C4-2B (cell line): ENCODE measurements around the gene AHI1.
A peak's percentile ranks its signal among the peaks of the same experiment; 100 is the strongest.

Experiments used
- ZFX ChIP-seq: fragments of 450-650 bp; IDR thresholded peaks from 2 replicates; pipeline ENCODE4 v1.6.1; 2017
- TF ChIP-seq, protein P1 (sequence below): fragments of 450-650 bp; conservative IDR thresholded peaks from 2 replicates; pipeline ENCODE4 v1.5.1; 2017; ENCODE audit warnings: mild to moderate bottlenecking

GRCh38 chr6:135383766-135384165, 113.8 kb downstream of the AHI1 start:
- TF ChIP-seq, protein P1, sequence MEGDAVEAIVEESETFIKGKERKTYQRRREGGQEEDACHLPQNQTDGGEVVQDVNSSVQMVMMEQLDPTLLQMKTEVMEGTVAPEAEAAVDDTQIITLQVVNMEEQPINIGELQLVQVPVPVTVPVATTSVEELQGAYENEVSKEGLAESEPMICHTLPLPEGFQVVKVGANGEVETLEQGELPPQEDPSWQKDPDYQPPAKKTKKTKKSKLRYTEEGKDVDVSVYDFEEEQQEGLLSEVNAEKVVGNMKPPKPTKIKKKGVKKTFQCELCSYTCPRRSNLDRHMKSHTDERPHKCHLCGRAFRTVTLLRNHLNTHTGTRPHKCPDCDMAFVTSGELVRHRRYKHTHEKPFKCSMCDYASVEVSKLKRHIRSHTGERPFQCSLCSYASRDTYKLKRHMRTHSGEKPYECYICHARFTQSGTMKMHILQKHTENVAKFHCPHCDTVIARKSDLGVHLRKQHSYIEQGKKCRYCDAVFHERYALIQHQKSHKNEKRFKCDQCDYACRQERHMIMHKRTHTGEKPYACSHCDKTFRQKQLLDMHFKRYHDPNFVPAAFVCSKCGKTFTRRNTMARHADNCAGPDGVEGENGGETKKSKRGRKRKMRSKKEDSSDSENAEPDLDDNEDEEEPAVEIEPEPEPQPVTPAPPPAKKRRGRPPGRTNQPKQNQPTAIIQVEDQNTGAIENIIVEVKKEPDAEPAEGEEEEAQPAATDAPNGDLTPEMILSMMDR, result peak; percentile 24
- TF ChIP-seq ZFX, result no peak
